HepG2 (cell line): ENCODE results near the gene GART. TPM values are rescaled to one million over a fixed set of nuclear protein-coding genes. Genes with fewer than 3 reads are reported as not detected.

Source experiments
- ADNP ChIP-seq: sonication (generic); formaldehyde crosslinking; IDR thresholded peaks from 2 replicates; pipeline ENCODE4 v1.4.0; 2020; ENCODE audit warnings: missing genetic modification reagents
- GPN1 ChIP-seq: sonication (generic); formaldehyde crosslinking; IDR thresholded peaks from 2 replicates; pipeline ENCODE4 v1.5.1; 2020; ENCODE audit warnings: missing genetic modification reagents, borderline replicate concordance
- HDAC1 ChIP-seq: sonication (generic); formaldehyde crosslinking; IDR thresholded peaks from 2 replicates; pipeline ENCODE4 v1.5.1; 2020; ENCODE audit warnings: mild to moderate bottlenecking, missing genetic modification reagents
- MIER2 ChIP-seq: IDR thresholded peaks from 2 replicates; pipeline ENCODE4 v1.6.1; 2016; ENCODE audit warnings: missing biosample characterization, missing genetic modification reagents
- POLR2A ChIP-seq, 2 experiments: IDR thresholded peaks; 2 replicates each; pipeline ENCODE4 v1.6.1; 2011; ENCODE audit warnings: low read depth in 2 of 2, low read length in 2 of 2, mild to moderate bottlenecking in 1 of 2, moderate library complexity in 1 of 2; ENCODE audit not compliant: insufficient read depth in 1 of 2
- SP4 ChIP-seq: sonication (generic); formaldehyde crosslinking; IDR thresholded peaks from 2 replicates; pipeline ENCODE4 v1.8.1; 2023; ENCODE audit warnings: mild to moderate bottlenecking, missing genetic modification reagents
- TSC22D2 ChIP-seq: sonication (generic); formaldehyde crosslinking; IDR thresholded peaks from 2 replicates; pipeline ENCODE4 v1.5.1; 2020; ENCODE audit warnings: missing genetic modification reagents, mild to moderate bottlenecking, borderline replicate concordance
- ZFP37 ChIP-seq: sonication (generic); formaldehyde crosslinking; IDR thresholded peaks from 2 replicates; pipeline ENCODE4 v1.4.0; 2020; ENCODE audit warnings: missing genetic modification reagents, borderline replicate concordance
- ZNF235 ChIP-seq: sonication (generic); formaldehyde crosslinking; IDR thresholded peaks from 2 replicates; pipeline ENCODE4 v1.8.1; 2023; ENCODE audit warnings: mild to moderate bottlenecking, missing genetic modification reagents, borderline replicate concordance
- polyA plus RNA-seq, 8 experiments: library from polyadenylated mRNA; depleted of rRNA in 3 of 8; stranded (reverse) in 7 of 8; unstranded in 1 of 8; fragments of >200 nt; fragmentation: Illumina TruSeq in 4 of 8; extraction: Trizol in 4 of 8; gene quantifications; 2 replicates each; pipeline versions ENCODE4 v1.2.1 to v1.2.3, GENCODE V29; 2011 to 2016; ENCODE audit warnings: low read depth in 4 of 8, missing spikeins in 1 of 8, mixed read lengths in 1 of 8; ENCODE audit not compliant: insufficient read depth in 1 of 8
- total RNA-seq, 5 experiments: library from RNA; depleted of rRNA; stranded (reverse); fragments of >200 nt; fragmentation: Illumina TruSeq; extraction: Trizol; gene quantifications; 2 replicates each; pipeline ENCODE4 v1.2.3, GENCODE V29; 2016; ENCODE audit warnings: low read depth in 1 of 5
- TF ChIP-seq, protein P1 (sequence below): sonication (generic); formaldehyde crosslinking; IDR thresholded peaks from 2 replicates; pipeline ENCODE4 v1.4.0; 2020; ENCODE audit warnings: mild to moderate bottlenecking, missing genetic modification reagents
- TF ChIP-seq, protein P2 (sequence below): sonication (generic); formaldehyde crosslinking; IDR thresholded peaks from 2 replicates; pipeline ENCODE4 v1.4.0; 2020; ENCODE audit warnings: mild to moderate bottlenecking, missing genetic modification reagents
- TF ChIP-seq, protein P3 (sequence below): IDR thresholded peaks from 2 replicates; pipeline ENCODE4 v1.6.1; 2018; ENCODE audit warnings: missing genetic modification reagents, mild to moderate bottlenecking, missing compliant biosample characterization
- TF ChIP-seq, protein P4 (sequence below): sonication (generic); formaldehyde crosslinking; IDR thresholded peaks from 2 replicates; pipeline ENCODE4 v1.5.0; 2020; ENCODE audit warnings: mild to moderate bottlenecking, missing genetic modification reagents
- TF ChIP-seq, protein P5 (sequence below): sonication (generic); formaldehyde crosslinking; IDR thresholded peaks from 2 replicates; pipeline ENCODE4 v1.5.0; 2020; ENCODE audit warnings: mild to moderate bottlenecking, missing genetic modification reagents, moderate library complexity
- TF ChIP-seq, protein P6 (sequence below): IDR thresholded peaks from 2 replicates; pipeline ENCODE4 v1.6.1; 2016; ENCODE audit warnings: control low read depth
- TF ChIP-seq, protein P7 (sequence below): IDR thresholded peaks from 2 replicates; pipeline ENCODE4 v1.6.1; 2012; ENCODE audit warnings: inconsistent platforms

GART gene
- total and polyA plus RNA-seq, 2 of the 13 experiments (the other 11 are each of a cell fraction or from before 2014, with no cell fraction given), result 17.9 to 109 TPM

DNA sequence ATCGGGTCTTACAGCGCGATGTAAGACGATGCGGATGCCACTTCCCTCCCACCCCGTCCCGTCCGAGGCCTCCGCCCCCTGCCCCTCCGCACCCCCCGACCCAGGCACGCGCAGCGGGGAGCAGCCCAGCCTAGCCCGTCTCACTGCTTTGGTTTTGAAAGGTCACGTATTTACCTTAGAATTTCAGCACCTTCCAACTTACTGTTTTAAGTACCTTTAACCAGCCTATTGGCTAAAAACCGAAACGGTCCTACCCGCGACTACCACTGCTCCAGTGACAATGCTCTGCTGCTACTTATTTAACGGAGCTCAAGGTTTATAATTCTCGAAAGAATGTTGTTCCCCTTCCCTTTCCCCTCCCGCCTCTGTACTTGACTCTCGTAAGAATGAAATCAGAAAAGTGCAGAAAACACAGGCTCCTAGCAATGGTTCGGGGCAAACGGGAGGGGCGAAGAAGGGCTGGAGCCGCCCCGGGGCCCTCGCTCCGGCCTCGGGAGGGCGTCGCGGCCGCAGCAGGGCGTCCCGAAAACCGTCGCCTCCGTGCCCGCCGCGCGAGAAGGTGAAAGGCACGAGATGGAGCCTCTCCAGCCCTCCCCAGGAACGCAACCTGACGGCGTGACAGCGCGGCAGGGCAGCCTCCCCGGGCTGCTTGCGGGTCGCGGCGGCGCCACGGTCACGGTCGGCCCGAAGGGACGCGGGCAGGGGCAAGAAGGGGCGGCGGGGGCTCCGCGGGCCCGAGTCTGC, 62.8 kb downstream of the GART start (continued):
- TF ChIP-seq, protein P1, sequence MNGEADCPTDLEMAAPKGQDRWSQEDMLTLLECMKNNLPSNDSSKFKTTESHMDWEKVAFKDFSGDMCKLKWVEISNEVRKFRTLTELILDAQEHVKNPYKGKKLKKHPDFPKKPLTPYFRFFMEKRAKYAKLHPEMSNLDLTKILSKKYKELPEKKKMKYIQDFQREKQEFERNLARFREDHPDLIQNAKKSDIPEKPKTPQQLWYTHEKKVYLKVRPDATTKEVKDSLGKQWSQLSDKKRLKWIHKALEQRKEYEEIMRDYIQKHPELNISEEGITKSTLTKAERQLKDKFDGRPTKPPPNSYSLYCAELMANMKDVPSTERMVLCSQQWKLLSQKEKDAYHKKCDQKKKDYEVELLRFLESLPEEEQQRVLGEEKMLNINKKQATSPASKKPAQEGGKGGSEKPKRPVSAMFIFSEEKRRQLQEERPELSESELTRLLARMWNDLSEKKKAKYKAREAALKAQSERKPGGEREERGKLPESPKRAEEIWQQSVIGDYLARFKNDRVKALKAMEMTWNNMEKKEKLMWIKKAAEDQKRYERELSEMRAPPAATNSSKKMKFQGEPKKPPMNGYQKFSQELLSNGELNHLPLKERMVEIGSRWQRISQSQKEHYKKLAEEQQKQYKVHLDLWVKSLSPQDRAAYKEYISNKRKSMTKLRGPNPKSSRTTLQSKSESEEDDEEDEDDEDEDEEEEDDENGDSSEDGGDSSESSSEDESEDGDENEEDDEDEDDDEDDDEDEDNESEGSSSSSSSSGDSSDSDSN (CRISPR knock-in tag), result peak; percentile 73
- TF ChIP-seq HDAC1 (CRISPR knock-in tag) (peak; percentile 2; the same call in 1 of the 2 replicates), MIER2 (CRISPR knock-in tag) (no peak), POLR2A (IDR thresholded peaks at IDR 0.05; ENCODE audit: insufficient read depth in 1 of 2, low read depth in 2 of 2, low read length in 2 of 2) (no peak), GPN1 (CRISPR knock-in tag) (no peak), TSC22D2 (CRISPR knock-in tag) (no peak), ZFP37 (CRISPR knock-in tag) (no peak), ZNF235 (CRISPR knock-in tag) (no peak), ADNP (CRISPR knock-in tag) (no peak), SP4 (no peak)
- TF ChIP-seq, protein P2, sequence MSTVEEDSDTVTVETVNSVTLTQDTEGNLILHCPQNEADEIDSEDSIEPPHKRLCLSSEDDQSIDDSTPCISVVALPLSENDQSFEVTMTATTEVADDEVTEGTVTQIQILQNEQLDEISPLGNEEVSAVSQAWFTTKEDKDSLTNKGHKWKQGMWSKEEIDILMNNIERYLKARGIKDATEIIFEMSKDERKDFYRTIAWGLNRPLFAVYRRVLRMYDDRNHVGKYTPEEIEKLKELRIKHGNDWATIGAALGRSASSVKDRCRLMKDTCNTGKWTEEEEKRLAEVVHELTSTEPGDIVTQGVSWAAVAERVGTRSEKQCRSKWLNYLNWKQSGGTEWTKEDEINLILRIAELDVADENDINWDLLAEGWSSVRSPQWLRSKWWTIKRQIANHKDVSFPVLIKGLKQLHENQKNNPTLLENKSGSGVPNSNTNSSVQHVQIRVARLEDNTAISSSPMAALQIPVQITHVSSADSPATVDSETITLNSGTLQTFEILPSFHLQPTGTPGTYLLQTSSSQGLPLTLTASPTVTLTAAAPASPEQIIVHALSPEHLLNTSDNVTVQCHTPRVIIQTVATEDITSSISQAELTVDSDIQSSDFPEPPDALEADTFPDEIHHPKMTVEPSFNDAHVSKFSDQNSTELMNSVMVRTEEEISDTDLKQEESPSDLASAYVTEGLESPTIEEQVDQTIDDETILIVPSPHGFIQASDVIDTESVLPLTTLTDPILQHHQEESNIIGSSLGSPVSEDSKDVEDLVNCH (CRISPR knock-in tag), result no peak
- TF ChIP-seq, protein P3, sequence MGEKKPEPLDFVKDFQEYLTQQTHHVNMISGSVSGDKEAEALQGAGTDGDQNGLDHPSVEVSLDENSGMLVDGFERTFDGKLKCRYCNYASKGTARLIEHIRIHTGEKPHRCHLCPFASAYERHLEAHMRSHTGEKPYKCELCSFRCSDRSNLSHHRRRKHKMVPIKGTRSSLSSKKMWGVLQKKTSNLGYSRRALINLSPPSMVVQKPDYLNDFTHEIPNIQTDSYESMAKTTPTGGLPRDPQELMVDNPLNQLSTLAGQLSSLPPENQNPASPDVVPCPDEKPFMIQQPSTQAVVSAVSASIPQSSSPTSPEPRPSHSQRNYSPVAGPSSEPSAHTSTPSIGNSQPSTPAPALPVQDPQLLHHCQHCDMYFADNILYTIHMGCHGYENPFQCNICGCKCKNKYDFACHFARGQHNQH (CRISPR knock-in tag), result 0 out of 2 replicates have a peak, but pooled peaks have one; percentile 1
- TF ChIP-seq, protein P4, sequence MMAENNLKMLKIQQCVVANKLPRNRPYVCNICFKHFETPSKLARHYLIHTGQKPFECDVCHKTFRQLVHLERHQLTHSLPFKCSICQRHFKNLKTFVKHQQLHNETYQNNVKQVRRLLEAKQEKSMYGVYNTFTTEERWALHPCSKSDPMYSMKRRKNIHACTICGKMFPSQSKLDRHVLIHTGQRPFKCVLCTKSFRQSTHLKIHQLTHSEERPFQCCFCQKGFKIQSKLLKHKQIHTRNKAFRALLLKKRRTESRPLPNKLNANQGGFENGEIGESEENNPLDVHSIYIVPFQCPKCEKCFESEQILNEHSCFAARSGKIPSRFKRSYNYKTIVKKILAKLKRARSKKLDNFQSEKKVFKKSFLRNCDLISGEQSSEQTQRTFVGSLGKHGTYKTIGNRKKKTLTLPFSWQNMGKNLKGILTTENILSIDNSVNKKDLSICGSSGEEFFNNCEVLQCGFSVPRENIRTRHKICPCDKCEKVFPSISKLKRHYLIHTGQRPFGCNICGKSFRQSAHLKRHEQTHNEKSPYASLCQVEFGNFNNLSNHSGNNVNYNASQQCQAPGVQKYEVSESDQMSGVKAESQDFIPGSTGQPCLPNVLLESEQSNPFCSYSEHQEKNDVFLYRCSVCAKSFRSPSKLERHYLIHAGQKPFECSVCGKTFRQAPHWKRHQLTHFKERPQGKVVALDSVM, result no peak
- TF ChIP-seq, protein P5, sequence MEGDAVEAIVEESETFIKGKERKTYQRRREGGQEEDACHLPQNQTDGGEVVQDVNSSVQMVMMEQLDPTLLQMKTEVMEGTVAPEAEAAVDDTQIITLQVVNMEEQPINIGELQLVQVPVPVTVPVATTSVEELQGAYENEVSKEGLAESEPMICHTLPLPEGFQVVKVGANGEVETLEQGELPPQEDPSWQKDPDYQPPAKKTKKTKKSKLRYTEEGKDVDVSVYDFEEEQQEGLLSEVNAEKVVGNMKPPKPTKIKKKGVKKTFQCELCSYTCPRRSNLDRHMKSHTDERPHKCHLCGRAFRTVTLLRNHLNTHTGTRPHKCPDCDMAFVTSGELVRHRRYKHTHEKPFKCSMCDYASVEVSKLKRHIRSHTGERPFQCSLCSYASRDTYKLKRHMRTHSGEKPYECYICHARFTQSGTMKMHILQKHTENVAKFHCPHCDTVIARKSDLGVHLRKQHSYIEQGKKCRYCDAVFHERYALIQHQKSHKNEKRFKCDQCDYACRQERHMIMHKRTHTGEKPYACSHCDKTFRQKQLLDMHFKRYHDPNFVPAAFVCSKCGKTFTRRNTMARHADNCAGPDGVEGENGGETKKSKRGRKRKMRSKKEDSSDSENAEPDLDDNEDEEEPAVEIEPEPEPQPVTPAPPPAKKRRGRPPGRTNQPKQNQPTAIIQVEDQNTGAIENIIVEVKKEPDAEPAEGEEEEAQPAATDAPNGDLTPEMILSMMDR (CRISPR knock-in tag), result peak; percentile 35
- TF ChIP-seq, protein P6, sequence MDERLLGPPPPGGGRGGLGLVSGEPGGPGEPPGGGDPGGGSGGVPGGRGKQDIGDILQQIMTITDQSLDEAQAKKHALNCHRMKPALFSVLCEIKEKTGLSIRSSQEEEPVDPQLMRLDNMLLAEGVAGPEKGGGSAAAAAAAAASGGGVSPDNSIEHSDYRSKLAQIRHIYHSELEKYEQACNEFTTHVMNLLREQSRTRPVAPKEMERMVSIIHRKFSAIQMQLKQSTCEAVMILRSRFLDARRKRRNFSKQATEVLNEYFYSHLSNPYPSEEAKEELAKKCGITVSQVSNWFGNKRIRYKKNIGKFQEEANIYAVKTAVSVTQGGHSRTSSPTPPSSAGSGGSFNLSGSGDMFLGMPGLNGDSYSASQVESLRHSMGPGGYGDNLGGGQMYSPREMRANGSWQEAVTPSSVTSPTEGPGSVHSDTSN (CRISPR knock-in tag), result no peak
- TF ChIP-seq, protein P7, sequence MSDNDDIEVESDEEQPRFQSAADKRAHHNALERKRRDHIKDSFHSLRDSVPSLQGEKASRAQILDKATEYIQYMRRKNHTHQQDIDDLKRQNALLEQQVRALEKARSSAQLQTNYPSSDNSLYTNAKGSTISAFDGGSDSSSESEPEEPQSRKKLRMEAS, result peak; percentile 43
